HEK293T (cell line): Measurements from ENCODE around the gene IL10RB.

ENCODE experiments used
- CTBP1 ChIP-seq: fragments of 450-650 bp; IDR thresholded peaks from 2 replicates; pipeline ENCODE4 v1.6.1; 2016; ENCODE audit warnings: borderline replicate concordance
- FOXA1 ChIP-seq: fragments of 450-650 bp; IDR thresholded peaks from 2 replicates; pipeline ENCODE4 v1.6.1; 2016; ENCODE audit warnings: mild to moderate bottlenecking
- L3MBTL2 ChIP-seq: fragments of 450-650 bp; conservative IDR thresholded peaks from 2 replicates; pipeline ENCODE4 v1.6.1; 2016; ENCODE audit warnings: mild to moderate bottlenecking
- LEF1 ChIP-seq: fragments of 450-650 bp; IDR thresholded peaks from 2 replicates; pipeline ENCODE4 v1.6.1; 2017; ENCODE audit warnings: mild to moderate bottlenecking, borderline replicate concordance
- NFRKB ChIP-seq: fragments of 450-650 bp; IDR thresholded peaks from 2 replicates; pipeline ENCODE4 v1.6.1; 2016; ENCODE audit warnings: mild to moderate bottlenecking, moderate library complexity
- SP1 ChIP-seq: fragments of 450-650 bp; IDR thresholded peaks from 2 replicates; pipeline ENCODE4 v1.6.1; 2017
- SUZ12 ChIP-seq: fragments of 450-650 bp; IDR thresholded peaks from 2 replicates; pipeline ENCODE4 v1.6.1; 2016; ENCODE audit warnings: mild to moderate bottlenecking
- ZNF384 ChIP-seq: fragments of 450-650 bp; IDR thresholded peaks from 2 replicates; pipeline ENCODE4 v1.6.1; 2016

GRCh38 chr21:33270986-33271385 lies 4.8 kb downstream of the IL10RB start:
- TF ChIP-seq LEF1 = no peak
- no peak for TF ChIP-seq SUZ12
- no peak for TF ChIP-seq FOXA1
- no peak for TF ChIP-seq SP1
- TF ChIP-seq ZNF384 = no peak
- no peak for TF ChIP-seq L3MBTL2
- TF ChIP-seq NFRKB = no peak
- TF ChIP-seq CTBP1 = no peak
